ENCODE data around the gene ZNF407.

DNA sequence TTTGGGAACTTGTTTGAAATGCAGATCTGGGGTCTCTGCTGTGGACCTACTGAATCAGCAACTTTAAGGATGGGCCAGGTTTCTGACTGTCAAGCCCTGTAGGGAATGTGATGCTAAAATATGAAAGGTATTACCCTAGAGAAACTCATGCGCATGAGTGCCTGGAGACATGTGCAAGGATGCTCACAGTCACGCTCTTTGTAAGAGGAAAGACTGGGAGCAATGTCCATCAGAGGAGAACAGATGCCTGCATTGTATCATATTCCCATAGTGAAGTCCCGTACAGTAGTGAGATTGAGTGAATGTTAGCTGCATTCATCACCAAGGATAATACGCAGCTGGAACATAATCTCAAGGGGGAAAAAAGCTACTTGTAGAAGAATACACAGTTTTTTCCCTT is 14.1 kb downstream of the ZNF407 start:
- TF ChIP-seq, protein P1, sequence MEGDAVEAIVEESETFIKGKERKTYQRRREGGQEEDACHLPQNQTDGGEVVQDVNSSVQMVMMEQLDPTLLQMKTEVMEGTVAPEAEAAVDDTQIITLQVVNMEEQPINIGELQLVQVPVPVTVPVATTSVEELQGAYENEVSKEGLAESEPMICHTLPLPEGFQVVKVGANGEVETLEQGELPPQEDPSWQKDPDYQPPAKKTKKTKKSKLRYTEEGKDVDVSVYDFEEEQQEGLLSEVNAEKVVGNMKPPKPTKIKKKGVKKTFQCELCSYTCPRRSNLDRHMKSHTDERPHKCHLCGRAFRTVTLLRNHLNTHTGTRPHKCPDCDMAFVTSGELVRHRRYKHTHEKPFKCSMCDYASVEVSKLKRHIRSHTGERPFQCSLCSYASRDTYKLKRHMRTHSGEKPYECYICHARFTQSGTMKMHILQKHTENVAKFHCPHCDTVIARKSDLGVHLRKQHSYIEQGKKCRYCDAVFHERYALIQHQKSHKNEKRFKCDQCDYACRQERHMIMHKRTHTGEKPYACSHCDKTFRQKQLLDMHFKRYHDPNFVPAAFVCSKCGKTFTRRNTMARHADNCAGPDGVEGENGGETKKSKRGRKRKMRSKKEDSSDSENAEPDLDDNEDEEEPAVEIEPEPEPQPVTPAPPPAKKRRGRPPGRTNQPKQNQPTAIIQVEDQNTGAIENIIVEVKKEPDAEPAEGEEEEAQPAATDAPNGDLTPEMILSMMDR (IDR thresholded peaks at IDR 0.05), result no peak
- TF ChIP-seq POLR2A (IDR thresholded peaks at IDR 0.05), result no peak

All from adrenal gland (tissue), 5 donors.